IPS-11a (cell line): ENCODE data around the gene LRFN3.
"Not testable (repeated sequence)": the region's sequence is repeated elsewhere in the genome, so short reads cannot be mapped to it uniquely, and the experiment has no call there.

ENCODE experiments used
- H3K4me3 ChIP-seq: one replicate; pipeline ENCODE4 v1.5.1; 2013; ENCODE audit warnings: low read depth, low read length, control low read depth

LRFN3 gene

GRCh38 chr19:35937345-35938281 is 1.4 kb downstream of the LRFN3 start:
- H3K4me3 ChIP-seq: peak overlapping the region; percentile 47

GRCh38 chr19:35938282-35939224 is 2.4 kb downstream of the LRFN3 start:
- no peak overlapping the region for H3K4me3 ChIP-seq

- H3K4me3 ChIP-seq: no peak overlapping the region
Measured at GRCh38 chr19:35939307-35940077, 3.3 kb downstream of the LRFN3 start.

GRCh38 chr19:35940078-35940775 is 4.1 kb downstream of the LRFN3 start:
- H3K4me3 ChIP-seq: no peak overlapping the region

- no peak overlapping the region for H3K4me3 ChIP-seq
Measured at GRCh38 chr19:35940839-35941238, 4.7 kb downstream of the LRFN3 start.

GRCh38 chr19:35942235-35942634 is 6.1 kb downstream of the LRFN3 start:
- H3K4me3 ChIP-seq: no peak overlapping the region

GRCh38 chr19:35943321-35944301 is 7.4 kb downstream of the LRFN3 start:
- H3K4me3 ChIP-seq: no peak overlapping the region

- H3K4me3 ChIP-seq: no peak overlapping the region
Measured at GRCh38 chr19:35944556-35944955, 8.4 kb downstream of the LRFN3 start.

- H3K4me3 ChIP-seq: no peak overlapping the region
Measured at GRCh38 chr19:35945121-35945790, 9.1 kb downstream of the LRFN3 start.

- H3K4me3 ChIP-seq: no peak overlapping the region
Measured at GRCh38 chr19:35946203-35946602, 10.0 kb downstream of the LRFN3 start.

- no peak overlapping the region for H3K4me3 ChIP-seq
Measured at GRCh38 chr19:35949131-35949530, 13.0 kb downstream of the LRFN3 start.

GRCh38 chr19:35955881-35956634 is 19.9 kb downstream of the LRFN3 start:
- no peak overlapping the region for H3K4me3 ChIP-seq

GRCh38 chr19:35957411-35957810 is 21.2 kb downstream of the LRFN3 start:
- not testable (repeated sequence) for H3K4me3 ChIP-seq

GRCh38 chr19:35958660-35959039 is 22.5 kb downstream of the LRFN3 start:
- no peak overlapping the region for H3K4me3 ChIP-seq

GRCh38 chr19:35959040-35959967 is 23.1 kb downstream of the LRFN3 start:
- no peak overlapping the region for H3K4me3 ChIP-seq

- no peak overlapping the region for H3K4me3 ChIP-seq
Measured at GRCh38 chr19:35959968-35960320, 23.8 kb downstream of the LRFN3 start.

GRCh38 chr19:35960432-35960972 is 24.3 kb downstream of the LRFN3 start:
- H3K4me3 ChIP-seq: no peak overlapping the region
